Liver (tissue), 3 donors: ENCODE results near the gene KCTD2.

Source experiments
- ATF3 ChIP-seq: IDR thresholded peaks from 2 replicates; pipeline ENCODE4 v1.6.1; 2016; ENCODE audit warnings: antibody characterized with exemption
- JUND ChIP-seq, 2 donors: IDR thresholded peaks; 2 replicates each; pipeline ENCODE4 v1.6.1; 2016; ENCODE audit warnings: antibody characterized with exemption in 2 of 2
- MAX ChIP-seq: IDR thresholded peaks from 2 replicates; pipeline ENCODE4 v1.6.1; 2016; ENCODE audit warnings: antibody characterized with exemption
- RAD21 ChIP-seq, 2 donors: IDR thresholded peaks; 2 replicates each; pipeline ENCODE4 v1.6.1; 2016; ENCODE audit warnings: antibody characterized with exemption in 2 of 2, mild to moderate bottlenecking in 2 of 2
- REST ChIP-seq: IDR thresholded peaks from 2 replicates; pipeline ENCODE4 v1.6.1; 2016; ENCODE audit warnings: antibody characterized with exemption, mild to moderate bottlenecking
- RXRA ChIP-seq, 2 donors: IDR thresholded peaks; 2 replicates each; pipeline ENCODE4 v1.6.1; 2017 to 2018; ENCODE audit warnings: antibody characterized with exemption in 2 of 2, mild to moderate bottlenecking in 1 of 2
- TF ChIP-seq, protein P1 (sequence below): fragments of 150-350 bp; IDR thresholded peaks from 2 replicates; pipeline ENCODE4 v1.5.1; 2017; ENCODE audit warnings: improper control_type of control experiment, low read depth, low read length; ENCODE audit not compliant: missing input control
- donor health status: healthy.
- donor health status: healthy.

DNA sequence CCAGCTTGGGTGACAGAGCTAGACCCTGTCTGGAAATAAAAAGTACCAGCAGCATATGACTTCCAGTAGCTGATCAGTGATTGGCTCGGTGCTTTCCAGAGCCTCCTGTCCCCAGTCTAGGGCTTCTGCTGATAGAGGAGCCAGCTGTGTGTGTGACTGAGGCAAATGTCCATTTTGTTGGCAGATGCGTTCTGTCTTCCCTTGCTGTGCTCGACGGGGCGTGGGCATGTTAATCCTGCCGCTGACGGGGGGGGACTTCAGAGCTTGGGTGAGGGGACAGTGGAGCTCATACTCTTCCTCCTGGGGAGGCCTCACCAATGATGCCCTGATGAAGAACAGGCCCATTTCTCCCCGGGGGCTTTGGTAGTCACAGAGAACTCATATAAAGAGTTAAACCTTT, 14.6 kb downstream of the KCTD2 start:
- TF ChIP-seq, protein P1, sequence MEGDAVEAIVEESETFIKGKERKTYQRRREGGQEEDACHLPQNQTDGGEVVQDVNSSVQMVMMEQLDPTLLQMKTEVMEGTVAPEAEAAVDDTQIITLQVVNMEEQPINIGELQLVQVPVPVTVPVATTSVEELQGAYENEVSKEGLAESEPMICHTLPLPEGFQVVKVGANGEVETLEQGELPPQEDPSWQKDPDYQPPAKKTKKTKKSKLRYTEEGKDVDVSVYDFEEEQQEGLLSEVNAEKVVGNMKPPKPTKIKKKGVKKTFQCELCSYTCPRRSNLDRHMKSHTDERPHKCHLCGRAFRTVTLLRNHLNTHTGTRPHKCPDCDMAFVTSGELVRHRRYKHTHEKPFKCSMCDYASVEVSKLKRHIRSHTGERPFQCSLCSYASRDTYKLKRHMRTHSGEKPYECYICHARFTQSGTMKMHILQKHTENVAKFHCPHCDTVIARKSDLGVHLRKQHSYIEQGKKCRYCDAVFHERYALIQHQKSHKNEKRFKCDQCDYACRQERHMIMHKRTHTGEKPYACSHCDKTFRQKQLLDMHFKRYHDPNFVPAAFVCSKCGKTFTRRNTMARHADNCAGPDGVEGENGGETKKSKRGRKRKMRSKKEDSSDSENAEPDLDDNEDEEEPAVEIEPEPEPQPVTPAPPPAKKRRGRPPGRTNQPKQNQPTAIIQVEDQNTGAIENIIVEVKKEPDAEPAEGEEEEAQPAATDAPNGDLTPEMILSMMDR = no peak
- TF ChIP-seq JUND (IDR thresholded peaks at IDR 0.05) (no peak), RAD21 (IDR thresholded peaks at IDR 0.05) (no peak), REST (no peak), ATF3 (no peak), MAX (no peak), RXRA (IDR thresholded peaks at IDR 0.05) (no peak)
